ENCODE data around the gene EMC6. TPM values are rescaled to one million over a fixed set of nuclear protein-coding genes. Genes with fewer than 3 reads are reported as not detected.

Gene EMC6
- total and polyA plus RNA-seq, 2 of the 4 experiments (the other 2 are of a cell fraction), result 10.9 to 80.5 TPM

DNA sequence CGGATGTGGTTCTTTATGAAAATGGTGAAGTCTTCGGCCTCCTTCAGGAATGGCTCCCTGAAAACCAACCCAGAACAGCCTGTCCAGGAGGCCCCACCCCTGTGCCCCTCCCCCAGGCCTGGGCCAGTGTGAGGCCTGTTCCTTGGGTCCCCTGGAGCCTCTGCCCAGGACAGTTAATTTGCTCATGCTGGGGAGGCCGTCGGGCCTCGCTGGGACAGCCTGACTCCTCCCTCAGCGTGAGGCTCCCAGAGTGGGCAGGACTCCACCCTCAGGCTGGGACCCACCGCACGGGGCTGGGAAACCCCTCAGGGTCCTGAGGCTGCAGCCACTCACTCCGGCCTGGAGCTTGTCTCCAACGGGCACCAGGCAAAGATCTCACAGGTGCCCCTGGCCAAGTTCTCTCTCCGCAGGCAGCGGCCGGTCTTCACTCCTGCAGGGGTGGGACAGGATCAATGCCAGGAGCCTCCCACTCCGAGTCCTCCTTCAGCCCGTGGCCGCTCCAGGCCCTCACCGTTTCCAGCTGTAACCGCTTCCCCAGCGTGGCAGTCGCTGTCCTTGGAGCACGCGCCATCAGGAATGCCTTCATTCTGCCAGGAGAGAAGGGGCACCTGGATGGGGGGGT, 21.6 kb downstream of the EMC6 start:
- Histone ChIP-seq H3K4me2 (ENCODE audit: low read depth, low read length) (no peak overlapping the region), H3K23ac (ENCODE audit: low read depth, low read length) (no peak overlapping the region), H3K9ac (ENCODE audit: low read depth, low read length) (no peak overlapping the region), H3K4ac (ENCODE audit: low read depth, low read length) (no peak overlapping the region), H2AFZ (replicated peaks; ENCODE audit: low read length, poor library complexity) (no peak overlapping the region), H2BK20ac (ENCODE audit: low read depth, low read length) (no peak overlapping the region), H2BK120ac (ENCODE audit: low read depth, low read length) (no peak overlapping the region), H3K79me1 (ENCODE audit: low read depth in 1 of 2, low read length in 2 of 2) (no peaks in the 10 kb centered on the region), H3K18ac (ENCODE audit: low read depth, low read length) (no peak overlapping the region), H4K5ac (ENCODE audit: low read depth, low read length) (no peak overlapping the region), H2AK9ac (replicated peaks; ENCODE audit: low read depth, low read length, poor library complexity) (no peak overlapping the region), H2BK15ac (ENCODE audit: low read depth, low read length) (no peak overlapping the region), H3K27me3 (ENCODE audit: control insufficient read depth, insufficient read depth, low read length) (peaks cover 10% of the 10 kb centered on the region), H2BK5ac (ENCODE audit: low read depth, low read length, poor library complexity, severe bottlenecking) (no peak overlapping the region), H3K4me3 (ENCODE audit: insufficient read depth, low read depth, low read length) (no peak overlapping the region), H2AK5ac (ENCODE audit: low read depth, low read length) (no peak overlapping the region), H3K4me1 (ENCODE audit: control insufficient read depth, insufficient read depth, low read length) (peaks cover 4% of the 10 kb centered on the region; the same call in 1 of the 2 replicates), H3K27ac (ENCODE audit: insufficient read depth, low read length) (no peak overlapping the region), H3K9me1 (ENCODE audit: insufficient read depth, low read length) (no peaks in the 10 kb centered on the region), H3K14ac (replicated peaks; ENCODE audit: low read depth, low read length) (no peak overlapping the region), H4K91ac (ENCODE audit: insufficient read depth, low read depth, low read length) (no peak overlapping the region), H4K8ac (ENCODE audit: low read depth in 2 of 2, low read length in 2 of 2) (no peak overlapping the region), H3K56ac (ENCODE audit: extremely low read depth, insufficient read depth, low read length) (no peak overlapping the region), H3K36me3 (ENCODE audit: control insufficient read depth, insufficient read depth, low read length) (no peaks in the 10 kb centered on the region), H3K9me3 (ENCODE audit: control insufficient read depth, insufficient read depth, low read length) (no peaks in the 10 kb centered on the region), H4K20me1 (ENCODE audit: insufficient read depth, low read length) (no peaks in the 10 kb centered on the region)
- ChIA-PET POLR2A (ENCODE audit: unreplicated experiment) (no interaction called here), CTCF (no interaction called here)
- in situ Hi-C loops (cut with MboI; ENCODE audit: low sequenced_read_pairs) (no loop called here), dilution Hi-C loops (cut with HindIII; ENCODE audit: low sequenced_read_pairs, unreplicated experiment) (no loop called here), intact Hi-C loops (cut with micrococcal nuclease) (no loop called here)
- WGBS, 2 experiments (ENCODE audit: extremely low coverage in 2 of 2, insufficient read length in 1 of 2), result 95% methylated on average over 8 of the region's 22 CpGs; no CpG with 5 or more reads in 1 of the 2 experiments
- no peak for DNase-seq
- BruUV-seq (replicated peaks), result no TSS peak
- TF ChIP-seq RCOR1 (IDR thresholded peaks at IDR 0.05; ENCODE audit: insufficient replicate concordance, low read length) (no peak), CHD1 (IDR thresholded peaks at IDR 0.05; ENCODE audit: low read depth, low read length) (no peak), MAFK (IDR thresholded peaks at IDR 0.05; ENCODE audit: low read depth, low read length) (no peak), MAZ (IDR thresholded peaks at IDR 0.05; ENCODE audit: borderline replicate concordance, low read depth, low read length) (no peak), RAD21 (IDR thresholded peaks at IDR 0.05; ENCODE audit: low read length) (no peak), NFE2L2 (IDR thresholded peaks at IDR 0.05; ENCODE audit: low read depth, low read length) (no peak), SMC3 (IDR thresholded peaks at IDR 0.05; ENCODE audit: low read depth, low read length) (no peak)
- TF ChIP-seq, protein P1, sequence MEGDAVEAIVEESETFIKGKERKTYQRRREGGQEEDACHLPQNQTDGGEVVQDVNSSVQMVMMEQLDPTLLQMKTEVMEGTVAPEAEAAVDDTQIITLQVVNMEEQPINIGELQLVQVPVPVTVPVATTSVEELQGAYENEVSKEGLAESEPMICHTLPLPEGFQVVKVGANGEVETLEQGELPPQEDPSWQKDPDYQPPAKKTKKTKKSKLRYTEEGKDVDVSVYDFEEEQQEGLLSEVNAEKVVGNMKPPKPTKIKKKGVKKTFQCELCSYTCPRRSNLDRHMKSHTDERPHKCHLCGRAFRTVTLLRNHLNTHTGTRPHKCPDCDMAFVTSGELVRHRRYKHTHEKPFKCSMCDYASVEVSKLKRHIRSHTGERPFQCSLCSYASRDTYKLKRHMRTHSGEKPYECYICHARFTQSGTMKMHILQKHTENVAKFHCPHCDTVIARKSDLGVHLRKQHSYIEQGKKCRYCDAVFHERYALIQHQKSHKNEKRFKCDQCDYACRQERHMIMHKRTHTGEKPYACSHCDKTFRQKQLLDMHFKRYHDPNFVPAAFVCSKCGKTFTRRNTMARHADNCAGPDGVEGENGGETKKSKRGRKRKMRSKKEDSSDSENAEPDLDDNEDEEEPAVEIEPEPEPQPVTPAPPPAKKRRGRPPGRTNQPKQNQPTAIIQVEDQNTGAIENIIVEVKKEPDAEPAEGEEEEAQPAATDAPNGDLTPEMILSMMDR (conservative IDR thresholded peaks at IDR 0.05; ENCODE audit: low read depth, low read length), result no peak
- TF ChIP-seq, protein P2, sequence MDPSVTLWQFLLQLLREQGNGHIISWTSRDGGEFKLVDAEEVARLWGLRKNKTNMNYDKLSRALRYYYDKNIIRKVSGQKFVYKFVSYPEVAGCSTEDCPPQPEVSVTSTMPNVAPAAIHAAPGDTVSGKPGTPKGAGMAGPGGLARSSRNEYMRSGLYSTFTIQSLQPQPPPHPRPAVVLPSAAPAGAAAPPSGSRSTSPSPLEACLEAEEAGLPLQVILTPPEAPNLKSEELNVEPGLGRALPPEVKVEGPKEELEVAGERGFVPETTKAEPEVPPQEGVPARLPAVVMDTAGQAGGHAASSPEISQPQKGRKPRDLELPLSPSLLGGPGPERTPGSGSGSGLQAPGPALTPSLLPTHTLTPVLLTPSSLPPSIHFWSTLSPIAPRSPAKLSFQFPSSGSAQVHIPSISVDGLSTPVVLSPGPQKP (IDR thresholded peaks at IDR 0.05; ENCODE audit: borderline replicate concordance, low read depth, low read length), result no peak
- no peak for ATAC-seq (ENCODE audit: low read depth)
